Neural progenitor cell (in vitro differentiated cells): ENCODE measurements around the gene ENO1.

Source experiments
- EZH2 ChIP-seq: fragments of 200-600 bp; sonication (generic); IDR thresholded peaks from 2 replicates; pipeline ENCODE4 v1.6.1; 2017; ENCODE audit warnings: antibody characterized with exemption, mild to moderate bottlenecking, moderate library complexity
- TF ChIP-seq, protein P1 (sequence below): fragments of 200-600 bp; sonication (generic); IDR thresholded peaks from 2 replicates; pipeline ENCODE4 v1.5.1; 2017; ENCODE audit warnings: antibody characterized with exemption, mild to moderate bottlenecking

- TF ChIP-seq EZH2: no peak
- TF ChIP-seq, protein P1, sequence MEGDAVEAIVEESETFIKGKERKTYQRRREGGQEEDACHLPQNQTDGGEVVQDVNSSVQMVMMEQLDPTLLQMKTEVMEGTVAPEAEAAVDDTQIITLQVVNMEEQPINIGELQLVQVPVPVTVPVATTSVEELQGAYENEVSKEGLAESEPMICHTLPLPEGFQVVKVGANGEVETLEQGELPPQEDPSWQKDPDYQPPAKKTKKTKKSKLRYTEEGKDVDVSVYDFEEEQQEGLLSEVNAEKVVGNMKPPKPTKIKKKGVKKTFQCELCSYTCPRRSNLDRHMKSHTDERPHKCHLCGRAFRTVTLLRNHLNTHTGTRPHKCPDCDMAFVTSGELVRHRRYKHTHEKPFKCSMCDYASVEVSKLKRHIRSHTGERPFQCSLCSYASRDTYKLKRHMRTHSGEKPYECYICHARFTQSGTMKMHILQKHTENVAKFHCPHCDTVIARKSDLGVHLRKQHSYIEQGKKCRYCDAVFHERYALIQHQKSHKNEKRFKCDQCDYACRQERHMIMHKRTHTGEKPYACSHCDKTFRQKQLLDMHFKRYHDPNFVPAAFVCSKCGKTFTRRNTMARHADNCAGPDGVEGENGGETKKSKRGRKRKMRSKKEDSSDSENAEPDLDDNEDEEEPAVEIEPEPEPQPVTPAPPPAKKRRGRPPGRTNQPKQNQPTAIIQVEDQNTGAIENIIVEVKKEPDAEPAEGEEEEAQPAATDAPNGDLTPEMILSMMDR: no peak
Measured at GRCh38 chr1:8902765-8903164, 24.3 kb upstream of the ENO1 start.
